NB4 (cell line): Measurements from ENCODE around the gene RFFL.

Experiments
- MYC ChIP-seq: IDR thresholded peaks from 2 replicates; pipeline ENCODE4 v1.6.1; 2011; ENCODE audit warnings: low read depth, low read length
- POLR2A ChIP-seq: IDR thresholded peaks from 2 replicates; pipeline ENCODE4 v1.6.1; 2011; ENCODE audit warnings: mild to moderate bottlenecking; ENCODE audit not compliant: insufficient read length; ENCODE audit errors: extremely low read depth
- TF ChIP-seq, protein P1 (sequence below): IDR thresholded peaks from one replicate; pipeline ENCODE4 v1.5.1; 2012; ENCODE audit warnings: low read depth, low read length

DNA sequence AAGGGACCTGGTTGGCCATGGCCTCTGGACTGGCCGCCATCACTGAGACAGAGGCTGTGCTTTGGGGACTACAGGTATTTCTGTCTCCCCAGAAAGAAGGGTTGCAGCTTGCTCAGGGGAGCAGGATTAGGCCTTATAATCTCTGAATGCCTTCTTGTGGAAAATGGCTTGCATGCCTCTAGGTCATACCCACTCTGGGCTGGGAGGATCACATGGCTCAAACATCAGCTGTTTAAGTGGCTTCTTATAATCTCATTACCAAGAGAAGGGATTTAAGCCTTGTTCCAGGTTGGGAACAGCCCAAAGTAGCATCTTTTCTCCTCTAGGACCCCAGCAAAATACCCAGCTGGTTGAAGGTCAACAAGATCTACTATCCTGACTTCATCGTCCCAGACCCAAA is 64.1 kb downstream of the RFFL start:
- TF ChIP-seq, protein P1, sequence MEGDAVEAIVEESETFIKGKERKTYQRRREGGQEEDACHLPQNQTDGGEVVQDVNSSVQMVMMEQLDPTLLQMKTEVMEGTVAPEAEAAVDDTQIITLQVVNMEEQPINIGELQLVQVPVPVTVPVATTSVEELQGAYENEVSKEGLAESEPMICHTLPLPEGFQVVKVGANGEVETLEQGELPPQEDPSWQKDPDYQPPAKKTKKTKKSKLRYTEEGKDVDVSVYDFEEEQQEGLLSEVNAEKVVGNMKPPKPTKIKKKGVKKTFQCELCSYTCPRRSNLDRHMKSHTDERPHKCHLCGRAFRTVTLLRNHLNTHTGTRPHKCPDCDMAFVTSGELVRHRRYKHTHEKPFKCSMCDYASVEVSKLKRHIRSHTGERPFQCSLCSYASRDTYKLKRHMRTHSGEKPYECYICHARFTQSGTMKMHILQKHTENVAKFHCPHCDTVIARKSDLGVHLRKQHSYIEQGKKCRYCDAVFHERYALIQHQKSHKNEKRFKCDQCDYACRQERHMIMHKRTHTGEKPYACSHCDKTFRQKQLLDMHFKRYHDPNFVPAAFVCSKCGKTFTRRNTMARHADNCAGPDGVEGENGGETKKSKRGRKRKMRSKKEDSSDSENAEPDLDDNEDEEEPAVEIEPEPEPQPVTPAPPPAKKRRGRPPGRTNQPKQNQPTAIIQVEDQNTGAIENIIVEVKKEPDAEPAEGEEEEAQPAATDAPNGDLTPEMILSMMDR = no peak
- no peak for TF ChIP-seq POLR2A
- no peak for TF ChIP-seq MYC
